Muscle layer of duodenum (tissue), 2 donors: ENCODE measurements around the gene UVSSA.

Experiments
- H3K27ac ChIP-seq: one replicate; pipeline ENCODE4 v1.7.0; 2013; ENCODE audit warnings: mild to moderate bottlenecking, low read length
- H3K27me3 ChIP-seq: one replicate; pipeline ENCODE4 v1.7.0; 2013; ENCODE audit warnings: low read depth, mild to moderate bottlenecking, control low read depth, low read length
- H3K36me3 ChIP-seq, 2 donors: one replicate each; pipeline ENCODE4 v1.7.0; 2013; ENCODE audit warnings: low read length in 2 of 2, control low read depth in 1 of 2, mild to moderate bottlenecking in 1 of 2; ENCODE audit not compliant: insufficient read depth in 2 of 2, control insufficient read depth in 1 of 2
- H3K4me1 ChIP-seq, 2 donors: one replicate each; pipeline ENCODE4 v1.7.0; 2013; ENCODE audit warnings: low read length in 2 of 2, mild to moderate bottlenecking in 2 of 2, control low read depth in 1 of 2, moderate library complexity in 1 of 2; ENCODE audit not compliant: insufficient read depth in 2 of 2, control insufficient read depth in 1 of 2
- H3K4me3 ChIP-seq, 2 donors: one replicate each; pipeline ENCODE4 v1.7.0; 2013; ENCODE audit warnings: low read length in 2 of 2, low read depth in 1 of 2, mild to moderate bottlenecking in 1 of 2
- H3K9me3 ChIP-seq, 2 donors: one replicate each; pipeline ENCODE4 v1.7.0; 2013; ENCODE audit warnings: low read length in 2 of 2, control low read depth in 1 of 2, mild to moderate bottlenecking in 1 of 2; ENCODE audit not compliant: control insufficient read depth in 1 of 2
- donor health status: healthy.

Gene UVSSA

DNA sequence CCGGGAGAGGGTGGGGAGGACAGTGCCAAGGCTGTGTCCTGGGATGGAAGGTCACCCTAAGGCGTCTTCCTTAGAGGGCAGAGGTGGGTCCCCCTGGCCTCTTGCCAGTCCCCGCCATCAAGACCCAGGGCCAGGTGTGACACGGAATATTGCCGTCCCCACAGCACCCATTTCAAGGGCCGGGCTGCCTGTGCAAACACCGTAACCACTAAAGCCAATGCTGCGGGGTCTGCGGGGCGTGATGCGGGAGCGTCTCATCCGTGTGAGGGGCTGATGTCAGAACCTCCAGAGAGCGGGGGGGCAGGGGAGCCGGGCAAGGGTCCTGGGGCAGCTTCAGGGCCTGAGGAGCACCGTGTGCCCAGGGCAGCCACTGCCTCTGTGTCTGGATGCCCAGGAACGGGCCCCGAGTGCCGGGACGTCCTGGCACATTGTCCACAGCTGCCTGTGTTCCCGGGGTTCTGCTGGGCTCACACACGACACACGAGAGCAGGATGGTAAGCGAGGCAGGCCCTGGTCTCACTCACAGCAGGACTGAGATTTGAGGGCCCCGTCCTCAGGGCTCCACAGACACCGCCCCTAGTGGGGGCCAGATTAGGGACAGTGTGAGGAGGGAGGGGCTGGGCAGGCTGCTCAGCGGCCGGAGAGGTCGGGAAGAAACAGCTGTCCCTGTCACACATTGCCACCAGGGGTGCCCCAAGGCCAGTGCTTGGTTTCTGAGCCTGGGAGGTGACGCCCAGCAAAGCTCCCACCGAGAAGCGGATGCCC, 30.0 kb downstream of the UVSSA start:
- Histone ChIP-seq H3K27me3 (no peaks in the 10 kb centered on the region), H3K9me3 (no peaks in the 10 kb centered on the region), H3K4me3 (no peak overlapping the region), H3K27ac (no peak overlapping the region), H3K36me3 (peaks cover 0 to 59% of the 10 kb centered on the region in 2 donors), H3K4me1 (no peaks in the 10 kb centered on the region)

DNA sequence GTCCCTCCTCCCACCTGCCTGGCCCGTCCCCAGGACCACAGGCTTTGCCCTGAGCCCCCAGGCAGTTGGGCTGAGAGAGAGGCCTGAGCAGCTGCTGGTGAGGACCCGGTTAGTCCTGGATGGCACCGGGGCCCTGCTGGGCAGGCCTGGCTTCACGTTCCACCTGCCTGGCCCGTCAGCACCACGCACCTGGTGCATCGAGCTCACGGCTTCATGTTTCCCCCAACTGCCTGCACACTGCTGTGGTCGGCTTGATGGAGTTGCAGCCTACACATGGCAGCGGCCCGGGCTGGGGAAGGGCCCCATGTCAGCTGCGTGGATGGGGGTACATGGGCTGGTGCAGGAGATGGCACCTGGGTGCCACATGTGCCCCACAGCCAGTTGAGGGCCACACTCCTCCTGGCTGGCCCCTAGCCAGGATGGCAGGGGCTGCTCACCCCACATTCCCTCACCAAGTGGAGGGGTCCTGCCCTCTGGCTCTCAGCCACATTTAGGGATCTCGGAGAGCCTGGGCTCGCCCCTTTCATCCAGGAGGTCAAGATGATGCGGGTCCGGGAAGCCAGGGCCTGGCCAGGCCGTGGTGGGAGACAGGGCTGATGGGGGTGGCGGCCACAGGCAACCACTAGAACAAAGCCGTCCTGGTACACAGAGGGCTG, 30.7 kb downstream of the UVSSA start:
- H3K36me3 ChIP-seq: peaks cover 0 to 54% of the 10 kb centered on the region in 2 donors
- no peaks in the 10 kb centered on the region for H3K4me1 ChIP-seq
- no peak overlapping the region for H3K27ac ChIP-seq
- H3K27me3 ChIP-seq: no peaks in the 10 kb centered on the region
- H3K4me3 ChIP-seq: no peak overlapping the region
- no peaks in the 10 kb centered on the region for H3K9me3 ChIP-seq

- Histone ChIP-seq H3K4me1 (no peaks in the 10 kb centered on the region), H3K36me3 (peaks cover 0 to 61% of the 10 kb centered on the region in 2 donors), H3K27ac (no peak overlapping the region)
Observed at GRCh38 chr4:1378559-1379231, 31.7 kb downstream of the UVSSA start.

DNA sequence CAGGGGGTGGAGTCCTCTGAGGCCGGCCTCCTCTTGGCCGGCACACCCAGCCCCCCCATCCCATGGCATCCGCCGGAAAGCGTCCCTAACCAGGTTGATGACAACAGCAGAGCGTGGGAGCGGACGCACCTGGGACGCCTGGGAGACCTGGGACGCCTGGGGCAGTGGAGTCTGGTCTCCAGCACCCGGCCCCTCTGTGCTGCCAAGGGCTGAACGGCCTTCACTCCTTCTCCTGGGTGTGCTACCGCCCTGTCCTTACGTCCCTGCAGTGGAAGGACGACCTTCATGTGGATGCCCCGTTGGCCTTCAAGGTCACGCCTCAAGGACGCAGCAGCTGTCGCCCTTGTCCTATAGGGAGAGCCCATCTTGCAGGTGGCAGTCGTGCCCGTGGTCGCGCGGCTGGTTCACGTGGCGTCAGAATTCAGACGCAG, 32.4 kb downstream of the UVSSA start:
- H3K4me3 ChIP-seq: no peak overlapping the region
- H3K27me3 ChIP-seq: no peaks in the 10 kb centered on the region
- no peaks in the 10 kb centered on the region for H3K9me3 ChIP-seq
- H3K4me1 ChIP-seq: no peaks in the 10 kb centered on the region
- H3K27ac ChIP-seq: no peak overlapping the region
- H3K36me3 ChIP-seq: peaks cover 0 to 63% of the 10 kb centered on the region in 2 donors

More at GRCh38 chr4:1378559-1379231, 31.7 kb downstream of the UVSSA start:
- Histone ChIP-seq H3K4me3 (no peak overlapping the region), H3K27me3 (no peaks in the 10 kb centered on the region), H3K9me3 (no peaks in the 10 kb centered on the region)

DNA sequence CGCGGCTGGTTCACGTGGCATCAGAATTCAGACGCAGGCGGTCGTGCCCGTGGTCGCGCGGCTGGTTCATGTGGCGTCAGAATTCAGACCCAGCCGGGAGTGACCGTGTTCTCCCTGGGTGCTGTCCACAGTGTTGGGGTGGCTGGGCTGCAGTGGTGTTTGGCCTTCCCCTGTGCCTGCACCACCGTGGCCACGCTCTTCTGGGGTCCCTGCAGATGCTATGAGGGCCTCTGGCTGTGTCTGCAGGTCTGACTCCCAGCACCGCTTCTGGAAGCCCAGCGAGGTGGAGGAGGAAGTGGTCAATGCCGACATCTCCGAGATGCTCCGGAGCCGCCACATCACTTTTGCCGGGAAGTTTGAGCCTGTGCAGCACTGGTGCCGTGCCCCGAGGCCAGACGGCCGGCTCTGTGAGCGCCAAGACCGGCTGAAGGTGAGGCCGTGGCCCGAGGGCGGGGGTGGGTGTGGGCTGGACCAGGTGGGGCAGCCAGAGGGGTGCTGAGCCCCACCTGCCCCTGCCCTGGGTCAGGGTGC, 32.9 kb downstream of the UVSSA start:
- H3K36me3 ChIP-seq: peaks cover 0 to 64% of the 10 kb centered on the region in 2 donors
- no peak overlapping the region for H3K27ac ChIP-seq
- H3K27me3 ChIP-seq: no peaks in the 10 kb centered on the region
- no peaks in the 10 kb centered on the region for H3K4me1 ChIP-seq
- H3K4me3 ChIP-seq: no peak overlapping the region
- H3K9me3 ChIP-seq: no peaks in the 10 kb centered on the region

DNA sequence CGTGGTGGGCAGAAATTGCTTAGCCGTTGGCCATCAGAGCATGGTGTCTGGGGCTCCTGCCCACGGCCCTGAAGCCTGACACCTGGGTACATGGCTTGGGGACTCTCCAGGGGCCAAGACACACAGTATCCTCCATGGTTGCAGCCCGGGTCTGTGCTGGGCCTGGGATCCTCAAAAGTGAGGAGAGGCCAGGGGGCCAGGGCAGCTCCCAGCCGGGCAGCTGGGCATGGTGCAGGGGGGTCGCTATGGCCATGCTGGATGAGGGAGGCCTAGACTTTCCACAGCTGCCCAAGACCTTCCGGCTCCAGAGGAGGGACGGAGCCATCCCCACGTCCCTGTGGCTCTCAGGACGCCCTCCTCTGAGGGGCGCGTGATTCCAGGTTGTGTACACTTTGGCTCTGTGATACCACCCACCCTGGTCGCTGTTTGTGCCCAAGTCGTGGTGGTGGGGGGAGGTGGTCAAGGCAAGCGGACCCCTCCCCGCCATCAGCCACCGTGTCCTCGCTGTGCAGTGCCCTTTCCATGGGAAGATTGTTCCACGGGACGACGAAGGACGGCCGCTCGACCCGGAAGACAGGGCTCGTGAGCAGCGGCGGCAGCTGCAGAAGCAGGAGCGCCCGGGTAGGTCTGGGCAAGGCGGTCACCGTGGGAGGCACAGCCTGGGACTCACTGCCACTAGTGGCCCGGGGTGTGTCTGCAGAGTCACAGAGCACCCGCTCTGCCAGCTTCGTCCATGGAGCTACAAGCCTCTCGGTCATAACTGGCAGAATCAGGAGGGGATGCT, 33.6 kb downstream of the UVSSA start:
- Histone ChIP-seq H3K27me3 (no peaks in the 10 kb centered on the region), H3K4me1 (no peaks in the 10 kb centered on the region), H3K36me3 (peaks cover 0 to 64% of the 10 kb centered on the region in 2 donors), H3K9me3 (no peaks in the 10 kb centered on the region), H3K27ac (no peak overlapping the region), H3K4me3 (no peak overlapping the region)

DNA sequence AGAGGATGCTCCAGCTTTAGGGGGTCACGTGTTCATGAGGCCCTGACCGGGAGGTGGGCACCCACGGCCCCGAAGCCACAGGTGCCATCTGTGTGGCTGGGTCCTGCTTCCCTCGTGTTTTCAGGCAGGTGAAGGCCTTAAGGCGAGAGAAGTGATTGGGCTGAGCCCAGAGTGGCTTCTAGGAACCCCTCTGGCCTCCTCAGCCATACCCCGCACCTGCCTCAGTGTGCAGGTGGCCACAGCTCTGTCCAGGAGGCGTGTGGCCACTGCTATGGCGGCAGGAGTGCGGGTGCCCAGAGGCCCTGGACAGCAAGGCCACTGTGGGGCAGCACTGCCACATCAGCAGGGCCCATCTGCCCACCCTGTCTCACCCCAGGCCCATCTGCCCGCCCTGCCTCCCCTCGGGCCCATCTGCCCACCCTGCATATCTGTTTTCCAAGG, 34.2 kb downstream of the UVSSA start:
- no peaks in the 10 kb centered on the region for H3K4me1 ChIP-seq
- no peaks in the 10 kb centered on the region for H3K27me3 ChIP-seq
- no peak overlapping the region for H3K27ac ChIP-seq
- H3K36me3 ChIP-seq: peaks cover 3 to 64% of the 10 kb centered on the region in 2 donors
- no peak overlapping the region for H3K4me3 ChIP-seq
- no peaks in the 10 kb centered on the region for H3K9me3 ChIP-seq

DNA sequence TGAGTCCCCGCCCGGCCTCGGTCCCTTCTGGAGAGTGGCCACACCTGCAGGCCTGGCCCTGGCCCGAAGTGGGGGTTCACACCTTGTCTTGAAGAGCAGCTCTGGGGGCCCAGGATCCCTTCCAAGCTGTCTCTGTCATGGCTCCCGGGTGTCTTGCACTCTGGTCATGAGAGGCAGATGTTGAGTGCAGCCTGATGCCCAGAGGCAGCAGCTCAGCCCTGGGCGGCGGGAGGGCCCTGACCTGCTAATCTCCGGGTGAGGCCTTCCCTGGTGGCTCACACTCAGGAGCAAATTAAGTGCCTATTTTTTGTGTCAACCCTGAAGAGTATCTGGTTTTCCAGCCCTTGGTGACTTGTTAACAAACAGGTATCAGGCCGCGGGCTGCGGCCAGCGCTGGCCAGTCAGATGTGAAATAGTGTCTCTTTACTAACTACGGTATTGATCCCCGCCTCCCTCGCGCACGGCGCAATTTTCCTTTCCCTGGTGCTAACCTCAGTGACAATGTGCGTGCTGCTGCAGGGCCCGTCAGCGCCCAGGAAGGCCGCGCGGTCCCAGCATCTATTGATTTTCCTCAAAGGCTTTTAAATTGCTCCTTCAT, 35.0 kb downstream of the UVSSA start:
- H3K27me3 ChIP-seq: no peaks in the 10 kb centered on the region
- no peaks in the 10 kb centered on the region for H3K4me1 ChIP-seq
- no peak overlapping the region for H3K4me3 ChIP-seq
- H3K27ac ChIP-seq: no peak overlapping the region
- H3K36me3 ChIP-seq: peaks cover 6 to 64% of the 10 kb centered on the region in 2 donors
- H3K9me3 ChIP-seq: no peaks in the 10 kb centered on the region

DNA sequence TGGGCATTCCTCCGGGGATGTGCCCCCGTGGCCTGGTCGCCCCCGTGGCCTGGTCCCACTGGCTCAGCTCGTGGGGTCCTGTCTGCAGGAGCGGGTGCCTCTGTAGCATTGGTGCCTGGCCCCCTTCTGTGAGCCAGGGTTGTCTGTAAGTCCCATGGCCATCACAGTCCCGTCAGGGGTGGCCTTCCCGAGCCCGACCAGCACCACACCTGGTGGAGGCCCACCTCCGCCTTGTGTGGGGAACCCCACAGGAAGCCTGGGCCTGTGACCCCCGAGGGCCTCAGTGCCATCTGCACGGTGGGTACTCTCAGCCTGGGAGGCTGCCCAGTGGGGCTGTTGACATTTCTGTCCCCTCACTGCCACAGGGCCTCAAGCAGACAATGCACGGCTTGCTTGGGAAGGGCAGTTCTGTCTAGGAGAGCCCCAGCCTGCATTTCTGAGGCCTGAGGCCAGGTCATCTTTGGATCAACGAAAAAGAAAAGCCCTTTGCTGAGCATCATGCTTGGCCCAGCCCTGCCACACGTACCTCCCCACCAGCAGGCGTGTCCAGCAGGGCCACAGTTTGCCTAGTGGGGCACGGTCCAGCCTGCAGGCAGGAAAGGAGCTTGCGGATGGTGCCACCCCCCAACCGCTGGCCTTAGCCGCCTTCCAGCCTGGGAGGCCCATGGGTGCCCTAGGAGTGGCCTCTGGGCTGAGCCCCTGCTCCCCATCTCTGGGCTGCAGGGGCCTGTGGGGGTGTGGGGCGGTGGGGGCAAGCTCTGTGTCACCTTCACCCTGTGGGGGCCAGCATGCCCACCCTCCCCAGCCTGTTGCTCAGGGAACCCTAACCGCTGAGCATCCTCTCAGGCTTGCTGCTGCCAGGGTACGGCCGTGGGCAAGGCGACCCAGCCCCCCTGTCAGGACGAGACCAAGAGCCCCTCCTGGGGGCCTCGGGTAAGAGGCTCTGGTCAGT, 36.0 kb downstream of the UVSSA start:
- Histone ChIP-seq H3K4me1 (no peaks in the 10 kb centered on the region), H3K4me3 (no peak overlapping the region), H3K27me3 (no peaks in the 10 kb centered on the region), H3K36me3 (peaks cover 6 to 65% of the 10 kb centered on the region in 2 donors), H3K9me3 (no peaks in the 10 kb centered on the region), H3K27ac (no peak overlapping the region)
